Measurements from ENCODE around the gene ZNF416. TPM values are rescaled to one million over a fixed set of nuclear protein-coding genes. Genes with fewer than 3 reads are reported as not detected.

ZNF416 gene
- total RNA-seq, 4 donors from 2014 or later, result 5.3 to 8.7 (median 6.1) TPM

DNA sequence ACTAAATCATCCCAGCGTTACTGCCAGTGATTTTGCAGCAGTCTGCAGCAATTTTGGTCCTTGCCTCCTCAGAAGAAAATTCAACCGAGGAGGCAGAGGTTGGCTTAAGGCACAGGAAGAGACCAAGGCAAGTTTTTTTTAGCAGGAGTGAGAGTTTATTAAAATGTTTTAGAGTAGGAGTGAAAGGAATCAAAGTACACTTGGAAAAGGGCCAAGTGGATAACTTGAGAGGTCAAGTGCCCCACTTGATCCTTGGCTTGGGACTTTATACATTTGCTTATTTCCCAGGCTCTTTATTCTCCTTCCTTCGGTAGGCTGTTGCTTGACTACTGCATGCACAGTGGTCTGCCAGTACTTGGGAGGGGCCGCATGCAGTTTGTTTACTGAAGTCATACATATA lies 32.4 kb upstream of the ZNF416 start:
- Histone ChIP-seq H3K36me3 (peaks cover 21% of the 10 kb centered on the region), H3K9me3 (peaks cover 21% of the 10 kb centered on the region), H3K27ac (no peak overlapping the region), H3K4me3 (no peak overlapping the region), H3K27me3 (no peaks in the 10 kb centered on the region), H3K4me1 (peaks cover 4% of the 10 kb centered on the region)
- DNase-seq (ENCODE audit: low spot score in 2 of 2), result no peak
- TF ChIP-seq, protein P1, sequence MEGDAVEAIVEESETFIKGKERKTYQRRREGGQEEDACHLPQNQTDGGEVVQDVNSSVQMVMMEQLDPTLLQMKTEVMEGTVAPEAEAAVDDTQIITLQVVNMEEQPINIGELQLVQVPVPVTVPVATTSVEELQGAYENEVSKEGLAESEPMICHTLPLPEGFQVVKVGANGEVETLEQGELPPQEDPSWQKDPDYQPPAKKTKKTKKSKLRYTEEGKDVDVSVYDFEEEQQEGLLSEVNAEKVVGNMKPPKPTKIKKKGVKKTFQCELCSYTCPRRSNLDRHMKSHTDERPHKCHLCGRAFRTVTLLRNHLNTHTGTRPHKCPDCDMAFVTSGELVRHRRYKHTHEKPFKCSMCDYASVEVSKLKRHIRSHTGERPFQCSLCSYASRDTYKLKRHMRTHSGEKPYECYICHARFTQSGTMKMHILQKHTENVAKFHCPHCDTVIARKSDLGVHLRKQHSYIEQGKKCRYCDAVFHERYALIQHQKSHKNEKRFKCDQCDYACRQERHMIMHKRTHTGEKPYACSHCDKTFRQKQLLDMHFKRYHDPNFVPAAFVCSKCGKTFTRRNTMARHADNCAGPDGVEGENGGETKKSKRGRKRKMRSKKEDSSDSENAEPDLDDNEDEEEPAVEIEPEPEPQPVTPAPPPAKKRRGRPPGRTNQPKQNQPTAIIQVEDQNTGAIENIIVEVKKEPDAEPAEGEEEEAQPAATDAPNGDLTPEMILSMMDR (IDR thresholded peaks at IDR 0.05), result no peak
- TF ChIP-seq POLR2A (IDR thresholded peaks at IDR 0.05) (no peak), POLR2AphosphoS5 (IDR thresholded peaks at IDR 0.05) (no peak), EP300 (IDR thresholded peaks at IDR 0.05) (no peak)
- WGBS, result 93% methylated on average over 4 of the region's 4 CpGs

DNA sequence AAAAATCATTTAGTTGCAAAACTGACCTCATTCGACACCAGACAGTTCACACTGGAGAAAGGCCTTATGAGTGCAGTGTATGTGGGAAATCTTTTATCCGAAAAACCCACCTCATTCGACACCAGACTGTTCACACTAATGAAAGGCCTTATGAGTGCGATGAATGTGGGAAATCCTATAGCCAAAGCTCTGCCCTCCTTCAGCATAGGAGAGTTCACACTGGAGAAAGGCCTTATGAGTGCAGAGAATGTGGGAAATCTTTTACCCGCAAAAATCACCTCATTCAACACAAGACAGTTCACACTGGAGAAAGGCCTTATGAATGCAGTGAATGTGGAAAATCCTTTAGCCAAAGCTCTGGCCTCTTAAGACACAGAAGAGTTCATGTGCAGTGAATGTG lies 28.2 kb upstream of the ZNF416 start:
- Histone ChIP-seq H3K36me3 (peaks cover 49% of the 10 kb centered on the region), H3K27me3 (no peaks in the 10 kb centered on the region), H3K4me1 (no peaks in the 10 kb centered on the region), H3K9me3 (peaks cover 35% of the 10 kb centered on the region), H3K27ac (no peak overlapping the region), H3K4me3 (no peak overlapping the region)
- no peak for DNase-seq (ENCODE audit: low spot score in 2 of 2)
- WGBS, result 97% methylated on average over 5 of the region's 5 CpGs
- TF ChIP-seq, protein P1 (IDR thresholded peaks at IDR 0.05), result no peak
- TF ChIP-seq POLR2AphosphoS5 (IDR thresholded peaks at IDR 0.05) (no peak), EP300 (IDR thresholded peaks at IDR 0.05) (no peak)

DNA sequence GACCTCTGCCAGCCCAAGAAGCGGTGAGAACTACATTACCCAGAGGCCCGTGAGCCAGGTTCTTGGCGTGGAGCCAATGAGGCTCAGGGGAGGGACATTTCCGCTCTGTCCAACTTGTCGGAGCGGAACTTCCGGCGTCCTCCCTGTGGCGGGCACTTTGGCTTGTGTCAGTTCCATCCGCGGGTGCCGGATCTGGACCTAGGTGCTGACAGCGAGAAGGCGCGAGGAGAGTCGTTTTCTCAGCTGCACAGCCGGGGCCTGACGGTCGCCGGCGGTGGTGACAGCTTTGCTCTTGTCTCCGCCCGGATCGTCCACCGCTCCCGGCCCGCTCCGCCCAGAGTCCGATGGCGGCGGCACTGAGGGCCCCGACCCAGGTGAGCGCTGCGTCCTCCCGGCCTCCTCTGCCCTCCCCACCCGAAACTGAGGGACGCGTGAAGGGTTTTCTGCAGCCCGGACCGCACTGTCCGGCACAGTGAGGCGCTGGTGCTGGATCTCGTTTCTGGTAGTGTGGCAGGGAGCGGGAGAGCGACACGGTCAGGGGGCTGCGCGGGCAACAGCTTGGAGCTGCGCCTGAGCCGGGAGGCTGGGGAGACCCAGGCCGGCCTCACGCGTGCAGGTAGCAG lies 21.2 kb upstream of the ZNF416 start, which contains the start of gene ZNF530:
Gene ZNF530, plus strand, starts transcription at position 125 of the 623 bp plus-strand sequence. CDS start 4,461 bp downstream, outside the sequence.
- H3K9me3 ChIP-seq, result peaks cover 22% of the 10 kb centered on the region
- TF ChIP-seq, protein P1 (IDR thresholded peaks at IDR 0.05), result no peak
- peak in 1 of 3 donors; percentile 52 for TF ChIP-seq POLR2AphosphoS5 (IDR thresholded peaks at IDR 0.05)
- peaks cover 21% of the 10 kb centered on the region for H3K36me3 ChIP-seq
- peak; percentile 95 to 96 for DNase-seq (ENCODE audit: low spot score in 2 of 2)
- H3K27ac ChIP-seq, result no peak within 1 kb of the TSS
- H3K4me1 ChIP-seq, result peaks cover 14% of the 10 kb centered on the region
- peak within 1 kb of the TSS; percentile 74 for H3K4me3 ChIP-seq
- no peaks in the 10 kb centered on the region for H3K27me3 ChIP-seq
- WGBS, result 0% methylated on average over 12 of the region's 53 CpGs

DNA sequence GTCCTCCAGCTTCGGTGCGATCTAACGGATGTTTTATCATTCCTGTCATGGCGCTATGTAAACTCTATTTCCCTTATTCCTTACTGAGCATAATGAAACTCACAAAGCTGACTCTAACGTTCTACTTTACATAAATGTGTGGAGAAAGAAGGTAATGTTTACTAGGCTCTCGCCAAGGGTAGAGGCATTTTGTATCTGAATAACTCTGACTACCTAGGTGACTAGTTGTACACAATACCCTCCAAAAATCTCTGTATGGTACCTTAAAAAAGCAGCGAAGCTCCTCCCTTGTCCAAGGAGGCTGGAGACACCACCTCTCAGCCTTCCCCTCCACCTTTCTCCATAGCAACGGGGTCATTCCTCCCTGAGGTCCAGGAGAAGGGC lies 20.7 kb upstream of the ZNF416 start:
- no peak overlapping the region for H3K27ac ChIP-seq
- TF ChIP-seq POLR2AphosphoS5 (IDR thresholded peaks at IDR 0.05) (no peak), POLR2A (IDR thresholded peaks at IDR 0.05) (no peak), EP300 (IDR thresholded peaks at IDR 0.05) (no peak)
- TF ChIP-seq, protein P1 (IDR thresholded peaks at IDR 0.05), result no peak
- 58% methylated on average over 8 of the region's 8 CpGs for WGBS

DNA sequence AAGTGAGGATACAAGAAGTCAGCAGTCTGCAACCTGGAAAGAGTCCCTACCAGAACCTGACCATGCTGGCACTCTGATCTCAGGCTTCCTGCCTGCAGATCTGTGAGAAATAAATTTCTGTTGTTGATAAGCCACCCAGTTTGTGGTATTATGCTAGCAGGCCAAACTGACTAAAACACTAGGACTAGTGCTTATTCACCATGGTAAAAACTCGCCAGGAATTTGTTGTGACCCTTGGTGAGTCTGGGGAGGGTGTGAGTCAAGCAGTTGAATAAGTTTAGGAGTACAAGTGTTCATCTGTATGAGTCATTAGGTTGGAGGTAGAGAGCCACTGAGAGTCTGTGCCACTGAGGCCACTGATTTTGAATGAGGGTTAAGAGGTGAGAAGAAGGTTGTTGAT lies 8.8 kb upstream of the ZNF416 start:
- TF ChIP-seq POLR2AphosphoS5 (IDR thresholded peaks at IDR 0.05) (no peak), EP300 (IDR thresholded peaks at IDR 0.05) (no peak), POLR2A (IDR thresholded peaks at IDR 0.05) (no peak)
- TF ChIP-seq, protein P1 (IDR thresholded peaks at IDR 0.05), result no peak
- DNase-seq (ENCODE audit: low spot score in 2 of 2), result no peak
- H3K27me3 ChIP-seq, result no peaks in the 10 kb centered on the region
- peaks cover 46% of the 10 kb centered on the region for H3K36me3 ChIP-seq
- H3K4me3 ChIP-seq, result no peak overlapping the region
- H3K9me3 ChIP-seq, result peaks cover 45% of the 10 kb centered on the region
- WGBS, result 100% methylated on average over 1 of the region's 1 CpG
- peaks cover 18% of the 10 kb centered on the region for H3K4me1 ChIP-seq
- no peak overlapping the region for H3K27ac ChIP-seq

More for the DNA sequence above, 20.7 kb upstream of the ZNF416 start:
- peak overlapping the region; percentile 74 for H3K4me3 ChIP-seq
- no peak for DNase-seq (ENCODE audit: low spot score in 2 of 2)
- peaks cover 17% of the 10 kb centered on the region for H3K9me3 ChIP-seq
- peaks cover 14% of the 10 kb centered on the region for H3K4me1 ChIP-seq
- H3K36me3 ChIP-seq, result peaks cover 16% of the 10 kb centered on the region
- no peaks in the 10 kb centered on the region for H3K27me3 ChIP-seq

All from suprapubic skin (tissue), 4 donors.